Panc1 (cell line): ENCODE data around the gene ZNF23. TPM values are rescaled to one million over a fixed set of nuclear protein-coding genes. Genes with fewer than 3 reads are reported as not detected.

Source experiments
- ATAC-seq: fragments of 200-7000 bp; cut with Tn5 transposase; 2 replicates; pipeline ENCODE4 v1.9.1; 2020; ENCODE audit warnings: mild to moderate bottlenecking, moderate library complexity
- BruUV-seq: library from RNA; stranded (reverse); fragments of 400-500 nt; replicated peaks from 2 replicates; lab custom pipeline; 2021; lab: Mats Ljungman, UMichigan
- CTCF ChIA-PET: fragments of 300-600 bp; sonication (Branson Sonifier 250); formaldehyde crosslinking; loops from one replicate; lab custom pipeline; 2022; ENCODE audit warnings: antibody characterized with exemption; lab: Charles Lee
- POLR2A ChIA-PET: fragments of 300-600 bp; sonication (Branson Sonifier 250); formaldehyde crosslinking; loops from one replicate; lab custom pipeline; 2022; ENCODE audit warnings: antibody characterized with exemption; lab: Charles Lee
- DNase-seq: peaks from one replicate; pipeline ENCODE4 v3.0.0-alpha.2; 2010; ENCODE audit warnings: low read depth, low spot score
- H3K27ac ChIP-seq: 2 replicates; pipeline ENCODE4 v1.5.1; 2011; ENCODE audit warnings: mild to moderate bottlenecking, low read length, inconsistent platforms
- H3K27me3 ChIP-seq: fragments of 200-500 bp; sonication (Bioruptor generic); 2 replicates; pipeline ENCODE4 v1.6.0; 2014; ENCODE audit warnings: low read length, inconsistent platforms; ENCODE audit not compliant: control insufficient read depth, insufficient read depth
- H3K36me3 ChIP-seq: fragments of 200-500 bp; sonication (Bioruptor generic); 2 replicates; pipeline ENCODE4 v1.5.1; 2014; ENCODE audit warnings: inconsistent platforms, mild to moderate bottlenecking, low read length, moderate library complexity; ENCODE audit not compliant: control insufficient read depth, insufficient read depth
- H3K4me1 ChIP-seq: 2 replicates; pipeline ENCODE4 v1.5.1; 2011; ENCODE audit warnings: inconsistent platforms, mild to moderate bottlenecking, low read length, moderate library complexity; ENCODE audit not compliant: control insufficient read depth, insufficient read depth
- H3K4me3 ChIP-seq, 2 experiments: 2 replicates each; pipeline ENCODE4 v1.5.1; 2011 to 2012; ENCODE audit warnings: low read depth in 2 of 2, low read length in 2 of 2, mild to moderate bottlenecking in 2 of 2, inconsistent platforms in 1 of 2, moderate library complexity in 1 of 2
- H3K9me3 ChIP-seq: fragments of 200-500 bp; sonication (Bioruptor generic); 2 replicates; pipeline ENCODE4 v1.5.1; 2014; ENCODE audit warnings: low read depth, mild to moderate bottlenecking, inconsistent platforms, low read length, moderate library complexity; ENCODE audit not compliant: control insufficient read depth, insufficient read depth
- CTCF ChIP-seq: fragments of 450-650 bp; IDR thresholded peaks from 2 replicates; pipeline ENCODE4 v1.5.1; 2017; ENCODE audit warnings: mild to moderate bottlenecking
- POLR2AphosphoS5 ChIP-seq: IDR thresholded peaks from 2 replicates; pipeline ENCODE4 v1.6.1; 2012; ENCODE audit warnings: mild to moderate bottlenecking, low read depth, low read length, moderate library complexity
- SIN3A ChIP-seq: IDR thresholded peaks from 2 replicates; pipeline ENCODE4 v1.6.1; 2012; ENCODE audit warnings: low read depth, mild to moderate bottlenecking, low read length, moderate library complexity, borderline replicate concordance; ENCODE audit not compliant: insufficient read depth
- TCF7L2 ChIP-seq: IDR thresholded peaks from 2 replicates; pipeline ENCODE4 v1.6.1; 2011; ENCODE audit warnings: mild to moderate bottlenecking, low read depth, low read length, inconsistent platforms
- in situ Hi-C: cut with HindIII; loops from 2 replicates; pipeline ENCODE4 v1.10.0; 2016; ENCODE audit warnings: low sequenced_read_pairs, low pct_unique_long_range_greater_than_20kb
- intact Hi-C: fragments of 100-400 bp; cut with micrococcal nuclease; formaldehyde crosslinking; loops from one replicate; pipeline ENCODE4 v1.10.0; 2022; ENCODE audit not compliant: unreplicated experiment
- total RNA-seq: library from RNA; stranded (reverse); gene quantifications from one replicate; pipeline ENCODE4 v1.2.1, GENCODE V29; 2021; ENCODE audit not compliant: unreplicated experiment
- TF ChIP-seq, protein P1 (sequence below), 2 experiments: IDR thresholded peaks; 2 replicates each; pipeline ENCODE4 v1.6.1; 2011 to 2012; ENCODE audit warnings: low read depth in 2 of 2, control low read depth in 1 of 2, low read length in 1 of 2, mild to moderate bottlenecking in 1 of 2, moderate library complexity in 1 of 2; ENCODE audit not compliant: insufficient read depth in 1 of 2

ZNF23 gene
- total RNA-seq, 1 experiment from 2014 or later, result 5.2 TPM

DNA sequence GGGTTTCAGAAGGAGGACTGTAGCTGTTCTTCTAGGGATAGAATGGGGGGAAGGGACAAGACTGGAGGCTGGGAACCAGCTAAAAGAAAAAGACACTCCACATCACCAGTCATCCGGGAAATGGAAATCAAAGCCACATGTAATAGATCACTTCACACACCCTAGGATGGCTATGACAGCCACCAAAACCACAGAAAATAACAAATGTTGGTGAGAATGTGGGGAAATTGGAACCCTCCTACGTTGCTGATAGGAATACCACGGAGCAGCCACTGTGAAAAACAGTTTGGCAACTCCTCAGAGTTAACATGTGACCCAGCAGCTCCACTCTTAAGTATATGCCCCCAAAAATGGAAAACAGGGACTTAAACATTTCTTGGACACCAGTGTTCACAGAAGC lies 22.5 kb downstream of the ZNF23 start:
- ATAC-seq (no peak), DNase-seq (no peak)
- TF ChIP-seq POLR2AphosphoS5, result no peak
- intact Hi-C loops, result no loop called here
- Histone ChIP-seq H3K4me1 (no peaks in the 10 kb centered on the region), H3K36me3 (no peaks in the 10 kb centered on the region), H3K27me3 (no peaks in the 10 kb centered on the region), H3K27ac (no peak overlapping the region), H3K9me3 (no peaks in the 10 kb centered on the region), H3K4me3 (no peak overlapping the region)
- ChIA-PET POLR2A (no interaction called here), CTCF (interaction anchor here (0.7 kb wide), 1 partner anchor 92 kb away, joined by 3 read pairs; no protein-coding TSS in a partner anchor)
- in situ Hi-C loops, result no loop called here
- BruUV-seq, result no TSS peak

DNA sequence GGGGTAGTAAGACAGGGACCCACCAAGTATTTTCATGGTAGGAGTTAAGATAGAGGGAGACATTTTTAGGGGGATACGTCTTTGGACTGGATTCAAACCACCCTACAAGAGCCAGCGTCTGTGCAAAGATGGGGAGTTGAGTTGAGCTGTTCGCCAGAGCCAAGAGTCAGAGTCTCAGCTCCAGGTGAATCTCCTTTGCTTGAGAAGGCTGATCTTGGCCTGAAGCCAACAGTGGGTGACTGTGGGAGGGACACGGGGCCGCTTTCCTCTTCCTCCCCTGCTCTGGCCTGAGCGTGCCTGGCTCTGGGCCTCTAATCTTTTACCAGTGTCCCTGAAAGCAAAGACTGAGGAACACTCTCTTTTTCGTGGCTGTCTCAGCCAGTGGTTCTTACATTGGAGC lies 25.6 kb downstream of the ZNF23 start:
- in situ Hi-C loops, result no loop called here
- ChIA-PET CTCF (no interaction called here), POLR2A (no interaction called here)
- Histone ChIP-seq H3K27me3 (no peaks in the 10 kb centered on the region), H3K36me3 (no peaks in the 10 kb centered on the region), H3K4me3 (no peak overlapping the region), H3K27ac (no peak overlapping the region), H3K4me1 (no peaks in the 10 kb centered on the region), H3K9me3 (no peaks in the 10 kb centered on the region)
- TF ChIP-seq, protein P1, sequence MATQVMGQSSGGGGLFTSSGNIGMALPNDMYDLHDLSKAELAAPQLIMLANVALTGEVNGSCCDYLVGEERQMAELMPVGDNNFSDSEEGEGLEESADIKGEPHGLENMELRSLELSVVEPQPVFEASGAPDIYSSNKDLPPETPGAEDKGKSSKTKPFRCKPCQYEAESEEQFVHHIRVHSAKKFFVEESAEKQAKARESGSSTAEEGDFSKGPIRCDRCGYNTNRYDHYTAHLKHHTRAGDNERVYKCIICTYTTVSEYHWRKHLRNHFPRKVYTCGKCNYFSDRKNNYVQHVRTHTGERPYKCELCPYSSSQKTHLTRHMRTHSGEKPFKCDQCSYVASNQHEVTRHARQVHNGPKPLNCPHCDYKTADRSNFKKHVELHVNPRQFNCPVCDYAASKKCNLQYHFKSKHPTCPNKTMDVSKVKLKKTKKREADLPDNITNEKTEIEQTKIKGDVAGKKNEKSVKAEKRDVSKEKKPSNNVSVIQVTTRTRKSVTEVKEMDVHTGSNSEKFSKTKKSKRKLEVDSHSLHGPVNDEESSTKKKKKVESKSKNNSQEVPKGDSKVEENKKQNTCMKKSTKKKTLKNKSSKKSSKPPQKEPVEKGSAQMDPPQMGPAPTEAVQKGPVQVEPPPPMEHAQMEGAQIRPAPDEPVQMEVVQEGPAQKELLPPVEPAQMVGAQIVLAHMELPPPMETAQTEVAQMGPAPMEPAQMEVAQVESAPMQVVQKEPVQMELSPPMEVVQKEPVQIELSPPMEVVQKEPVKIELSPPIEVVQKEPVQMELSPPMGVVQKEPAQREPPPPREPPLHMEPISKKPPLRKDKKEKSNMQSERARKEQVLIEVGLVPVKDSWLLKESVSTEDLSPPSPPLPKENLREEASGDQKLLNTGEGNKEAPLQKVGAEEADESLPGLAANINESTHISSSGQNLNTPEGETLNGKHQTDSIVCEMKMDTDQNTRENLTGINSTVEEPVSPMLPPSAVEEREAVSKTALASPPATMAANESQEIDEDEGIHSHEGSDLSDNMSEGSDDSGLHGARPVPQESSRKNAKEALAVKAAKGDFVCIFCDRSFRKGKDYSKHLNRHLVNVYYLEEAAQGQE (IDR thresholded peaks at IDR 0.05; ENCODE audit: insufficient read depth in 1 of 2, low read depth in 2 of 2, low read length in 1 of 2), result no peak
- TF ChIP-seq TCF7L2, result no peak
- TF ChIP-seq POLR2AphosphoS5, result no peak
- no peak for TF ChIP-seq CTCF
- TF ChIP-seq SIN3A, result no peak
- ATAC-seq (no peak), DNase-seq (no peak)
- BruUV-seq, result no TSS peak
- intact Hi-C loops, result no loop called here

DNA sequence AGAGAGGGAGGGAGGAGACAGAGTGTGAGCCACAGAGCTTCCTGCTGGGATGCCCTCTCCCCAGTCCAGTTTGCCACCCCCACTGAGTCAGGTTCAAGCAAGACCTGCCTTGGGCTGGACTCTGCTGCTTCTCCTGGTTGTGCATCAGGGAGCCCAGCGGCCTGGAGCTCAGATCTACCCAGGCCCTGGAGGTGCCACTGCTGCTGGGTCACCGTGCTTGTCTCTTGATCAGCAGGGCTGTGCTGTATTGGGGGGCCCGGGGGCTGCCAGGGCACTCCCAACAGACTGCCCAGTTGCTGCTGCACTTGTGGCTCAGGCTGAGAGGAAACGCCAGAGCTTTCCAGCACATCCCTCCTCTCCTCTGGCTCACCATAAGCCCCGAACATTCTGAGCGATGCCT lies 29.1 kb downstream of the ZNF23 start:
- Histone ChIP-seq H3K36me3 (no peaks in the 10 kb centered on the region), H3K27ac (no peak overlapping the region), H3K4me1 (no peaks in the 10 kb centered on the region), H3K4me3 (no peak overlapping the region), H3K9me3 (no peaks in the 10 kb centered on the region), H3K27me3 (no peaks in the 10 kb centered on the region)
- POLR2A ChIA-PET, result interaction anchor here (0.6 kb wide), 1 partner anchor 97 kb away, joined by 4 read pairs; no protein-coding TSS in a partner anchor
- in situ Hi-C loops (no loop called here), intact Hi-C loops (no loop called here)
- CTCF ChIA-PET, result no interaction called here
- DNase-seq (no peak), ATAC-seq (no peak)
- BruUV-seq, result no TSS peak
- TF ChIP-seq POLR2AphosphoS5 (no peak), TCF7L2 (no peak), CTCF (no peak), SIN3A (no peak)
- TF ChIP-seq, protein P1 (IDR thresholded peaks at IDR 0.05; ENCODE audit: insufficient read depth in 1 of 2, low read depth in 2 of 2, low read length in 1 of 2), result no peak
